ENCODE results near the gene UGT1A9.

DNA sequence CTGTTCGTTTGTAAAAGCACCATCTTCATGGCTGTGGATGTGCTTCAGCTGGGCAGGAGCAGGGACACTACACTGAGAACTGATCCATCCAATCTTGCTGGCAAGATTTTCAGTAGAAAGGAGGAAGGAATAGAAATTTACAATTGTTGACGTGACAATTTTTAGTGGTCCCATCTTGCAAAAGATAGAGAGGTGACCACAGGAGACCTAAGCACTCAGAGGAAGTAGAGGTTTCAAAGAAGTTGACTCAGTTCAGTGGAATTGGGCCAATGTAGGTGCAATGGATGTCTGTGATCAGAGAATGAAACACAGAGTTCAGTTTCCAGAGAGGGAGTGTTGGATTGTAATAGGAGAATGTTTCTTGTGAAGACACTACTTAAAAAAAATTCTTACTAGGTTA, 42.4 kb downstream of the UGT1A9 start:
- TF ChIP-seq, protein P1, sequence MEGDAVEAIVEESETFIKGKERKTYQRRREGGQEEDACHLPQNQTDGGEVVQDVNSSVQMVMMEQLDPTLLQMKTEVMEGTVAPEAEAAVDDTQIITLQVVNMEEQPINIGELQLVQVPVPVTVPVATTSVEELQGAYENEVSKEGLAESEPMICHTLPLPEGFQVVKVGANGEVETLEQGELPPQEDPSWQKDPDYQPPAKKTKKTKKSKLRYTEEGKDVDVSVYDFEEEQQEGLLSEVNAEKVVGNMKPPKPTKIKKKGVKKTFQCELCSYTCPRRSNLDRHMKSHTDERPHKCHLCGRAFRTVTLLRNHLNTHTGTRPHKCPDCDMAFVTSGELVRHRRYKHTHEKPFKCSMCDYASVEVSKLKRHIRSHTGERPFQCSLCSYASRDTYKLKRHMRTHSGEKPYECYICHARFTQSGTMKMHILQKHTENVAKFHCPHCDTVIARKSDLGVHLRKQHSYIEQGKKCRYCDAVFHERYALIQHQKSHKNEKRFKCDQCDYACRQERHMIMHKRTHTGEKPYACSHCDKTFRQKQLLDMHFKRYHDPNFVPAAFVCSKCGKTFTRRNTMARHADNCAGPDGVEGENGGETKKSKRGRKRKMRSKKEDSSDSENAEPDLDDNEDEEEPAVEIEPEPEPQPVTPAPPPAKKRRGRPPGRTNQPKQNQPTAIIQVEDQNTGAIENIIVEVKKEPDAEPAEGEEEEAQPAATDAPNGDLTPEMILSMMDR (IDR thresholded peaks at IDR 0.05) = no peak
- TF ChIP-seq POLR2AphosphoS5 (IDR thresholded peaks at IDR 0.05) = no peak
- no peak for TF ChIP-seq POLR2A (IDR thresholded peaks at IDR 0.05)
